A673 (cell line): ENCODE data around the gene ZBTB24.

Source experiments
- CTCF ChIP-seq: fragments of 300-800, 200-600 bp; sonication (generic); conservative IDR thresholded peaks from 2 replicates; pipeline ENCODE4 v1.5.1; 2017; ENCODE audit warnings: low read depth, mild to moderate bottlenecking, antibody characterized with exemption, low read length, moderate library complexity, mixed read lengths
- EZH2 ChIP-seq: fragments of 200-600 bp; sonication (generic); IDR thresholded peaks from 2 replicates; pipeline ENCODE4 v1.6.1; 2017; ENCODE audit warnings: borderline replicate concordance, low read depth, mild to moderate bottlenecking, mixed read lengths, antibody characterized with exemption, low read length; ENCODE audit not compliant: poor library complexity, severe bottlenecking

GRCh38 chr6:109465772-109466171 is 17.2 kb downstream of the ZBTB24 start:
- TF ChIP-seq CTCF: no peak
- no peak for TF ChIP-seq EZH2
